ENCODE data around the gene KCTD18. TPM values are rescaled to one million over a fixed set of nuclear protein-coding genes. Genes with fewer than 3 reads are reported as not detected.

KCTD18 gene
- polyA plus RNA-seq, 1 donor (not counting 4 experiments of a cell fraction or from before 2014, with no cell fraction given), result 10.9 TPM

- dilution Hi-C loops (cut with MboI; ENCODE audit: extremely low pct_ligation_motif_present, low sequenced_read_pairs), result no loop called here
These were observed 11.3 kb downstream of the KCTD18 start for GRCh38 chr2:200498402-200499162.

DNA sequence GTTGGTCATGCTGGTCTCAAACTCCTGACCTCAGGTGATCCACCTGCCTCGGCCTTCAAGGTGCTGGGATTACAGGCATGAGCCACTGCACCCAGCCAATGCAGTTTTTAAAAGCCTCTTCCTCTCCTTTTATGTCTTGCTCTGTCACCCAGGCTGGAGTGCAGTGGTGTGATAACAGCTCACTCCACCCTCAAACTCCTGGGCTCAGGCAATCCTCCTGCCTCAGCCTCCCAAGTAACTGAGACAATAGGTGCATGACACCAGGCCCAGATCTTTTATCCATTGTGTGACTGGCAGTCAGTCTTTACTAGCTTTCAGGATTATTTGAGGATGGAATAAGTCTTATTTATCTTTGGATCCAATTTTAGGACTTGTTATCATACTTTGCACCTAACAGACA, 13.2 kb downstream of the KCTD18 start:
- DNase-seq (ENCODE audit: low read depth, low spot score) (no peak), FAIRE-seq (no peak)
- Histone ChIP-seq H3K36me3 (ENCODE audit: control insufficient read depth in 2 of 2, extremely low read depth in 1 of 2, insufficient read depth in 2 of 2, low read length in 2 of 2) (peaks cover 8 to 9% of the 10 kb centered on the region in 2 experiments), H2AFZ (ENCODE audit: control insufficient read depth, low read length) (no peak overlapping the region), H3K9ac (ENCODE audit: control insufficient read depth, extremely low read depth, insufficient read depth, low read length) (no peak overlapping the region), H3K79me2 (ENCODE audit: control insufficient read depth, insufficient read depth, low read length) (no peaks in the 10 kb centered on the region), H3K27me3 (ENCODE audit: control insufficient read depth, extremely low read depth, insufficient read depth, low read length) (no peaks in the 10 kb centered on the region), H4K20me1 (ENCODE audit: control insufficient read depth, extremely low read depth, insufficient read depth, low read length) (no peaks in the 10 kb centered on the region), H3K4me2 (ENCODE audit: control insufficient read depth, extremely low read depth, insufficient read depth, low read depth, low read length) (no peak overlapping the region), H3K9me1 (ENCODE audit: control insufficient read depth, extremely low read depth, insufficient read depth, low read length) (no peaks in the 10 kb centered on the region), H3K4me1 (ENCODE audit: control insufficient read depth, extremely low read depth, insufficient read depth, low read length) (no peaks in the 10 kb centered on the region), H3K4me3 (ENCODE audit: control insufficient read depth in 2 of 3, extremely low read depth in 1 of 3, insufficient read depth in 2 of 3, low read depth in 1 of 3, low read length in 3 of 3) (no peak overlapping the region), H3K27ac (ENCODE audit: control insufficient read depth, insufficient read depth, low read length) (no peak overlapping the region), H3K9me3 (ENCODE audit: control insufficient read depth, low read depth, low read length) (no peaks in the 10 kb centered on the region)
- dilution Hi-C loops (cut with MboI; ENCODE audit: extremely low pct_ligation_motif_present, low sequenced_read_pairs), result no loop called here
- no peak for TF ChIP-seq EZH2 (IDR thresholded peaks at IDR 0.05; ENCODE audit: low read length)
- TF ChIP-seq, protein P1, sequence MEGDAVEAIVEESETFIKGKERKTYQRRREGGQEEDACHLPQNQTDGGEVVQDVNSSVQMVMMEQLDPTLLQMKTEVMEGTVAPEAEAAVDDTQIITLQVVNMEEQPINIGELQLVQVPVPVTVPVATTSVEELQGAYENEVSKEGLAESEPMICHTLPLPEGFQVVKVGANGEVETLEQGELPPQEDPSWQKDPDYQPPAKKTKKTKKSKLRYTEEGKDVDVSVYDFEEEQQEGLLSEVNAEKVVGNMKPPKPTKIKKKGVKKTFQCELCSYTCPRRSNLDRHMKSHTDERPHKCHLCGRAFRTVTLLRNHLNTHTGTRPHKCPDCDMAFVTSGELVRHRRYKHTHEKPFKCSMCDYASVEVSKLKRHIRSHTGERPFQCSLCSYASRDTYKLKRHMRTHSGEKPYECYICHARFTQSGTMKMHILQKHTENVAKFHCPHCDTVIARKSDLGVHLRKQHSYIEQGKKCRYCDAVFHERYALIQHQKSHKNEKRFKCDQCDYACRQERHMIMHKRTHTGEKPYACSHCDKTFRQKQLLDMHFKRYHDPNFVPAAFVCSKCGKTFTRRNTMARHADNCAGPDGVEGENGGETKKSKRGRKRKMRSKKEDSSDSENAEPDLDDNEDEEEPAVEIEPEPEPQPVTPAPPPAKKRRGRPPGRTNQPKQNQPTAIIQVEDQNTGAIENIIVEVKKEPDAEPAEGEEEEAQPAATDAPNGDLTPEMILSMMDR (optimal IDR thresholded peaks at IDR 0.05 in 1 of 3, IDR thresholded peaks at IDR 0.05 in 1 of 3, conservative IDR thresholded peaks at IDR 0.05 in 1 of 3; ENCODE audit: extremely low read depth in 1 of 3, insufficient read depth in 2 of 3, low read length in 3 of 3), result no peak

More at GRCh38 chr2:200498402-200499162, 11.3 kb downstream of the KCTD18 start:
- H3K9me1 ChIP-seq (ENCODE audit: control insufficient read depth, extremely low read depth, insufficient read depth, low read length), result no peaks in the 10 kb centered on the region
- no peak overlapping the region for H3K27ac ChIP-seq (ENCODE audit: control insufficient read depth, insufficient read depth, low read length)
- FAIRE-seq (no peak), DNase-seq (ENCODE audit: low read depth, low spot score) (no peak)
- no peaks in the 10 kb centered on the region for H3K4me1 ChIP-seq (ENCODE audit: control insufficient read depth, extremely low read depth, insufficient read depth, low read length)
- H4K20me1 ChIP-seq (ENCODE audit: control insufficient read depth, extremely low read depth, insufficient read depth, low read length), result no peaks in the 10 kb centered on the region
- no peaks in the 10 kb centered on the region for H3K27me3 ChIP-seq (ENCODE audit: control insufficient read depth, extremely low read depth, insufficient read depth, low read length)
- no peak overlapping the region for H3K9ac ChIP-seq (ENCODE audit: control insufficient read depth, extremely low read depth, insufficient read depth, low read length)
- H3K9me3 ChIP-seq (ENCODE audit: control insufficient read depth, low read depth, low read length), result no peaks in the 10 kb centered on the region
- peaks cover 5 to 7% of the 10 kb centered on the region in 2 experiments for H3K36me3 ChIP-seq (ENCODE audit: control insufficient read depth in 2 of 2, extremely low read depth in 1 of 2, insufficient read depth in 2 of 2, low read length in 2 of 2)
- no peak overlapping the region for H3K4me3 ChIP-seq (ENCODE audit: control insufficient read depth in 2 of 3, extremely low read depth in 1 of 3, insufficient read depth in 2 of 3, low read depth in 1 of 3, low read length in 3 of 3)
- no peak overlapping the region for H3K4me2 ChIP-seq (ENCODE audit: control insufficient read depth, extremely low read depth, insufficient read depth, low read depth, low read length)
- no peak overlapping the region for H2AFZ ChIP-seq (ENCODE audit: control insufficient read depth, low read length)
- H3K79me2 ChIP-seq (ENCODE audit: control insufficient read depth, insufficient read depth, low read length), result no peaks in the 10 kb centered on the region
- TF ChIP-seq, protein P1 (optimal IDR thresholded peaks at IDR 0.05 in 1 of 3, IDR thresholded peaks at IDR 0.05 in 1 of 3, conservative IDR thresholded peaks at IDR 0.05 in 1 of 3; ENCODE audit: extremely low read depth in 1 of 3, insufficient read depth in 2 of 3, low read length in 3 of 3), result no peak
- no peak for TF ChIP-seq EZH2 (IDR thresholded peaks at IDR 0.05; ENCODE audit: low read length)

Data from keratinocyte (primary cell).